ENCODE measurements around the gene VEGFC. TPM values are rescaled to one million over a fixed set of nuclear protein-coding genes. Genes with fewer than 3 reads are reported as not detected.

Gene VEGFC
- total RNA-seq, 1 experiment from 2014 or later, result not detected

- ATAC-seq (no peak), DNase-seq (ENCODE audit: low read depth, low spot score) (no peak)
- RAD21 ChIA-PET (ENCODE audit: low non-redundant PET in 1 of 2, low total read pairs in 2 of 2, uncharacterized antibody in 2 of 2, unreplicated experiment in 2 of 2), result no interaction called here
- CTCF ChIA-PET, result no interaction called here
- Histone ChIP-seq H3K27me3 (ENCODE audit: insufficient read depth, low read length) (no peaks in the 10 kb centered on the region), H3K9me2 (ENCODE audit: insufficient read depth) (no peaks in the 10 kb centered on the region), H3K9me3 (ENCODE audit: control insufficient read depth in 1 of 2, insufficient read depth in 1 of 2, low read depth in 1 of 2, low read length in 2 of 2) (no peaks in the 10 kb centered on the region), H3K4me1 (ENCODE audit: control insufficient read depth in 1 of 2, insufficient read depth in 2 of 2, low read length in 2 of 2) (no peaks in the 10 kb centered on the region), H3K9ac (ENCODE audit: low read length) (no peak overlapping the region), H3K36me3 (ENCODE audit: control insufficient read depth in 1 of 2, insufficient read depth in 2 of 2, low read length in 2 of 2) (no peaks in the 10 kb centered on the region), H3K79me2 (ENCODE audit: insufficient read depth, low read length) (no peaks in the 10 kb centered on the region), H4K20me1 (ENCODE audit: insufficient read depth) (no peaks in the 10 kb centered on the region), H2AFZ (ENCODE audit: low read depth, low read length, poor library complexity, severe bottlenecking) (no peak overlapping the region), H3K4me3 (replicated peaks in 1 of 2; ENCODE audit: low read depth in 1 of 2, low read length in 2 of 2) (no peak overlapping the region), H3K4me2 (ENCODE audit: low read length) (no peak overlapping the region), H3K27ac (ENCODE audit: low read depth, low read length) (no peak overlapping the region)
- POLR2A ChIA-PET, result no interaction called here
- intact Hi-C loops (cut with micrococcal nuclease), result loop anchor here (5.0 kb wide), 1 partner anchor 417 kb away; no protein-coding TSS in a partner anchor
- BruUV-seq (replicated peaks), result no TSS peak
- TF ChIP-seq JUND (IDR thresholded peaks at IDR 0.05) (no peak), SIN3A (IDR thresholded peaks at IDR 0.05; ENCODE audit: low read depth) (no peak), REST (IDR thresholded peaks at IDR 0.05; ENCODE audit: low read depth) (no peak), ELF1 (IDR thresholded peaks at IDR 0.05; ENCODE audit: borderline replicate concordance, low read depth) (no peak), ZNF274 (IDR thresholded peaks at IDR 0.05; ENCODE audit: low read depth, low read length) (no peak), FOSL1 (IDR thresholded peaks at IDR 0.05; ENCODE audit: low read depth) (no peak), ATF3 (IDR thresholded peaks at IDR 0.05) (no peak), EGR1 (IDR thresholded peaks at IDR 0.05; ENCODE audit: low read depth) (no peak)
Observed at GRCh38 chr4:176794151-176794550, 1.4 kb upstream of the VEGFC start.

All from HCT116 (cell line).